Measurements from ENCODE around the gene EEFSEC. TPM values are rescaled to one million over a fixed set of nuclear protein-coding genes. Genes with fewer than 3 reads are reported as not detected.

EEFSEC gene
- total and polyA plus RNA-seq, 4 donors = 9.8 to 20.1 (median 11.6) TPM

DNA sequence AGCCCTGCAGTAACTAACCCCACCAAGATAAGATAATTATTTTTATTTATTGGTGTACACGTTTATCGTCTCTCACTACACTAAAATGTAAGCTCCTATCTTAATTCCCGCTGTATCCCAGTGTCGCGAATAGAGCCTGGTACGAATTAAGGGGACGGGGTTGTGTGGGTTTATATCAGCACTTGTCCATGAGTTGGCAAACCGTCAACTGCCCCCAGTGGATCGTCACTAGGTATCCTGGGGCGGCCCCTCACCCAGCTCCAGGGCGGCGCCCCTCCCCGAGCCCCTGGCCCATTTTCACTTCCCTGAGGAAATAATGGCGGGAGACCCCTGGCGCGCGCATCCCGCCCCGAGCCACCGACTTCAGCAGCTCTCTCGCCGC lies 30.1 kb upstream of the EEFSEC start:
- TF ChIP-seq, protein P1, sequence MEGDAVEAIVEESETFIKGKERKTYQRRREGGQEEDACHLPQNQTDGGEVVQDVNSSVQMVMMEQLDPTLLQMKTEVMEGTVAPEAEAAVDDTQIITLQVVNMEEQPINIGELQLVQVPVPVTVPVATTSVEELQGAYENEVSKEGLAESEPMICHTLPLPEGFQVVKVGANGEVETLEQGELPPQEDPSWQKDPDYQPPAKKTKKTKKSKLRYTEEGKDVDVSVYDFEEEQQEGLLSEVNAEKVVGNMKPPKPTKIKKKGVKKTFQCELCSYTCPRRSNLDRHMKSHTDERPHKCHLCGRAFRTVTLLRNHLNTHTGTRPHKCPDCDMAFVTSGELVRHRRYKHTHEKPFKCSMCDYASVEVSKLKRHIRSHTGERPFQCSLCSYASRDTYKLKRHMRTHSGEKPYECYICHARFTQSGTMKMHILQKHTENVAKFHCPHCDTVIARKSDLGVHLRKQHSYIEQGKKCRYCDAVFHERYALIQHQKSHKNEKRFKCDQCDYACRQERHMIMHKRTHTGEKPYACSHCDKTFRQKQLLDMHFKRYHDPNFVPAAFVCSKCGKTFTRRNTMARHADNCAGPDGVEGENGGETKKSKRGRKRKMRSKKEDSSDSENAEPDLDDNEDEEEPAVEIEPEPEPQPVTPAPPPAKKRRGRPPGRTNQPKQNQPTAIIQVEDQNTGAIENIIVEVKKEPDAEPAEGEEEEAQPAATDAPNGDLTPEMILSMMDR (IDR thresholded peaks at IDR 0.05; ENCODE audit: control extremely low read depth, extremely low read depth) = no peak
- DNase-seq (no peak), ATAC-seq (ENCODE audit: insufficient read depth, low FRiP score) (no peak)
- Histone ChIP-seq H3K27me3 (ENCODE audit: control insufficient read depth in 3 of 3, insufficient read depth in 3 of 3, low read length in 2 of 3) (peaks cover 0 to 3% (median 0%) of the 10 kb centered on the region in 3 donors), H3K27ac (ENCODE audit: low read depth in 1 of 2, low read length in 1 of 2) (peak overlapping the region; percentile 70 to 79), H3K4me3 (peak overlapping the region; percentile 95), H3K4me1 (ENCODE audit: control insufficient read depth in 5 of 5, insufficient read depth in 5 of 5, low read length in 5 of 5) (peaks cover 0 to 12% (median 4%) of the 10 kb centered on the region in 5 donors), H3K9ac (ENCODE audit: insufficient read depth in 1 of 2, low read length in 2 of 2) (peak overlapping the region; percentile 54 to 85), H3K9me3 (ENCODE audit: control insufficient read depth in 4 of 4, insufficient read depth in 3 of 4, low read length in 3 of 4) (no peaks in the 10 kb centered on the region), H3K36me3 (ENCODE audit: control insufficient read depth in 4 of 4, insufficient read depth in 4 of 4, low read length in 4 of 4) (peaks cover 0 to 3% (median 0%) of the 10 kb centered on the region in 4 donors)
- WGBS, 2 donors = 1 to 2% methylated on average over 22 of the region's 22 CpGs

DNA sequence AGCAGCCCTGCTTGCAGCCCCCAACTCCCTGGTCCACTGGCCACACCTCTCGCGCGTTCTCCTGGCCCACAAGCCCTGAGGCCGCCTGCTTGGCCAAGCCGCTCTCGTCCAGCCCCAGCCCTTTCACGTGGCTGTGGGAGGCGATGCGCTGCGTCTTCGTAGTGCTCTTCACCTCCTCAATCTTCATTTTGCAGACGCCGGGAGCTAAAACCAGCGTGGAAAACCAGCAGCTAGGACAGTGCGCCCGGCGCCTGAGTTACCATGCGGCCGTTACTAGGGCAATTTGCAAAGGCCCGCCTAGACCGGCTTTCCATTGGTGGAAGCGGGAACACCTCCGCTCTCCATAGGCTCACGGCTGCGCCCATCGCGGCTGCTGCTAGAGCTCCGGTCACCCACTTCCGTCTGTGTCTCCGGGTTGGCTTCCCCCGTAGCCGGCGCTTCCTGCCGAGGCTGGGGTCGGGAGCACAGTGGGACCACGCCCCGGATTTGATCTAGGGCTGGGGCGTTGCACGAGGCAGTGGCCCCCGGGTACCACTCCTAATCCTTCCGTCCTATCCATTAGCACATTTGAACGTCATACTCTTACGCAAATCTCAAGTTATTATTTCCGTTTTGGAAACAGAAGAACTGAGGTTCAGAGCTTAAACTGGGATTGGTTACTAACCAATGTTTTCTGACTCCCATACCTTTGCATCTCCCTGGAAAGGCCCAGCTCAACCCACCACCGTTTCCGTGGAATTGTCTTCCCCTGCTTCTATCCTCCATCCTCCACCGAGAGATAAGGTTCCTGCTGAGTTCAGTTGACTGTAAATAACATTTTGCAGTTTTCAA lies 29.5 kb upstream of the EEFSEC start, which contains the start of gene RUVBL1:
Gene RUVBL1, minus strand, starts transcription at position 275 of the 831 bp plus-strand sequence. Its CDS starts 88 bp downstream, at position 187.
- TF ChIP-seq, protein P1 (IDR thresholded peaks at IDR 0.05; ENCODE audit: control extremely low read depth, extremely low read depth) = no peak
- Histone ChIP-seq H3K36me3 (ENCODE audit: control insufficient read depth in 4 of 4, insufficient read depth in 4 of 4, low read length in 4 of 4) (no peaks in the 10 kb centered on the region), H3K4me3 (peak within 1 kb of the TSS; percentile 95)

DNA sequence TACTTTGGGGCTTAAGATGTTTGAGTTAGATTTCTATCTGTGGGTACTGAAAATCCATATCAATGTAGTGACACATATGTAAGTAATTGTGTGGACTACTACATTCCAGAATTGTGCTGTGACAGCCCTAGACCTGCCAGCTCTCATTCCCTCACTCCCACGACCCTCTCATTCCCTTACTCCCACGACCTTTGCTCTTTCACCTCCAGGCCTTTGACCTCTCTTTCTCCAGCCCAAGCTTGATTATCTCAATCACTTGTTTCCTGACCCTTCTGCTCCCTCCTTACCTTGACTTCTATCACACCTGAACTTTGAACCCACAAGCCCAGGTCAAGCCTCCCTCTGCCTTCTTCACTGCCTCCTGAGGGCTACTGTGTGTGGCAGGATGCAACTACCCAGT lies 26.0 kb upstream of the EEFSEC start:
- Histone ChIP-seq H3K4me1 (ENCODE audit: control insufficient read depth in 5 of 5, insufficient read depth in 5 of 5, low read length in 5 of 5) (peaks cover 0 to 12% (median 4%) of the 10 kb centered on the region in 5 donors), H3K4me3 (no peak overlapping the region), H3K27ac (ENCODE audit: low read depth in 1 of 2, low read length in 1 of 2) (no peak overlapping the region), H3K27me3 (ENCODE audit: control insufficient read depth in 3 of 3, insufficient read depth in 3 of 3, low read length in 2 of 3) (peaks cover 0 to 3% (median 0%) of the 10 kb centered on the region in 3 donors), H3K36me3 (ENCODE audit: control insufficient read depth in 4 of 4, insufficient read depth in 4 of 4, low read length in 4 of 4) (no peaks in the 10 kb centered on the region), H3K9me3 (ENCODE audit: control insufficient read depth in 4 of 4, insufficient read depth in 3 of 4, low read length in 3 of 4) (peaks cover 0 to 1% (median 0%) of the 10 kb centered on the region in 4 donors), H3K9ac (ENCODE audit: insufficient read depth in 1 of 2, low read length in 2 of 2) (no peak overlapping the region)
- DNase-seq (no peak), ATAC-seq (ENCODE audit: insufficient read depth, low FRiP score) (no peak)
- 64 to 86% methylated on average over 2 of the region's 2 CpGs for WGBS, 2 donors
- TF ChIP-seq, protein P1 (IDR thresholded peaks at IDR 0.05; ENCODE audit: control extremely low read depth, extremely low read depth) = no peak

More for the DNA sequence above, 29.5 kb upstream of the EEFSEC start, which contains the start of gene RUVBL1:
- Histone ChIP-seq H3K4me1 (ENCODE audit: control insufficient read depth in 5 of 5, insufficient read depth in 5 of 5, low read length in 5 of 5) (peaks cover 0 to 12% (median 4%) of the 10 kb centered on the region in 5 donors), H3K27ac (ENCODE audit: low read depth in 1 of 2, low read length in 1 of 2) (peak within 1 kb of the TSS; percentile 79 to 91), H3K9ac (ENCODE audit: insufficient read depth in 1 of 2, low read length in 2 of 2) (peak within 1 kb of the TSS; percentile 68 to 85), H3K27me3 (ENCODE audit: control insufficient read depth in 3 of 3, insufficient read depth in 3 of 3, low read length in 2 of 3) (peaks cover 0 to 3% (median 0%) of the 10 kb centered on the region in 3 donors), H3K9me3 (ENCODE audit: control insufficient read depth in 4 of 4, insufficient read depth in 3 of 4, low read length in 3 of 4) (no peaks in the 10 kb centered on the region)
- DNase-seq (peak; percentile 98 to 99 (median 98)), ATAC-seq (ENCODE audit: insufficient read depth, low FRiP score) (peak; percentile 100)
- 3 to 5% methylated on average over 47 of the region's 47 CpGs for WGBS, 2 donors

All from lung (tissue), 12 donors.